Stomach (tissue), 4 donors: ENCODE results near the gene TTC28.

Source experiments
- CTCF ChIP-seq, 7 experiments: fragments of 450-650 bp in 4 of 7; fragments of 200-600 bp in 3 of 7; sonication (generic) in 3 of 7; IDR thresholded peaks; one replicate each; pipeline ENCODE4 v1.5.1; 2016 to 2019; ENCODE audit warnings: antibody characterized with exemption in 7 of 7, control low read depth in 2 of 7, mild to moderate bottlenecking in 1 of 7
- POLR2A ChIP-seq, 4 donors: fragments of 450-650 bp; IDR thresholded peaks; one replicate each; pipeline ENCODE4 v1.6.1; 2016; ENCODE audit warnings: antibody characterized with exemption in 4 of 4, control low read depth in 2 of 4, mild to moderate bottlenecking in 1 of 4, moderate library complexity in 1 of 4
- POLR2AphosphoS5 ChIP-seq, 3 donors: sonication (generic); formaldehyde crosslinking; IDR thresholded peaks; one replicate each; pipeline ENCODE4 v1.6.1; 2016; ENCODE audit warnings: antibody characterized with exemption in 3 of 3

GRCh38 chr22:27993774-27994350 is 685.8 kb downstream of the TTC28 start:
- no peak for TF ChIP-seq POLR2A (IDR thresholded peaks at IDR 0.05)
- no peak for TF ChIP-seq CTCF (IDR thresholded peaks at IDR 0.05)
- TF ChIP-seq POLR2AphosphoS5 (IDR thresholded peaks at IDR 0.05), result no peak
